Fibroblast of peridontal ligament (primary cell): ENCODE data around the gene TBC1D8.
A peak's percentile ranks its signal among the peaks of the same experiment; 100 is the strongest.

Source experiments
- DNase-seq: peaks from one replicate; pipeline ENCODE4 v3.0.0-alpha.2; 2010; ENCODE audit errors: extremely low read depth

TBC1D8 gene

DNA sequence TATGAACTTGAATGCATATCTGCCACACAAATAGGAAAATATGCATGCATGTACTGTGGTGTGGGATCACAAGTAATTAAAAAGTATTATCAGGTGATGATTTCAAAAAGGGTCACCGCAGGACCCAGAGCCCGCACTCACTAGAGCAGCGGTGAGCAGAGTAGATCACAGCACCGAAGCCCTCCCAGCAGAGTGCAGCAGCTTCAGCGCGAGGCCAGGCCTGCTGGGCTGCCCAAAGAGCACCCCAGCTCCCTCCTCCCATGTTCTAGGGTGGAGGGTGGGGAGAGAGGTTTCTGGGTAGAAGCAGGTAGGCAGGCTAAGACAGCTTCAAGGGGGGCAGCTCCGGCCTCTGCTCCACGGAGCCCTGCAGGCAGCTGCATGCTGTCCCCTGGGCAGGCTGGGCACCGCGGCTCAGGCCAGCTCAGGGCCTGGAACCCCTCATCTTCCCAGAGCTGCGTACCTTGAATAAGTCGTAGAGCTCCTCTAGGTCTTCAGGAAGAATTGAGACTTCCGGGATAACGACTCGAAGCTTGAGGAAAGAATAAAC is 124.2 kb downstream of the TBC1D8 start:
- no peak for DNase-seq

DNA sequence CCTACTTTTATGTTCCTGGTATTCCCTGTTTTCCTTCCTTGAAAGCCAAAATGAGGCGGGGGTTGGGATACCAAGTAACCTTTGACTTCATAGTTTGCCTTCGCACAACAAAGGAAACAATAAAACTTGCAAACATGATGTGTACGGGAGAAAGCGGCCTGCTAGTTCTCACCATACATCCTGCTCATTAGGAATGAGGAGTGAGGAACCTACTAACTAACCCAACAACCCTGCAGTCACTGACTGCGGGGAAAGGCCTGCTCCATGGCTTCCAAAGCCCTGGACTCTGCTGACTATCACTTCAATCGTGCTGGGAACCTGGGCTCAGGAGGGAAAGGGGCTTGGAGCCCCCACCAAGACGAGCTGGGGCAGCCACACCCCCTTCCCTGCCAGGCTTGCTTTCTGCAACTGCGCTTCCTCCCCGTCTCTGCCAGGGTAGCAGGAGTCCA is 124.9 kb downstream of the TBC1D8 start:
- DNase-seq, result no peak

DNA sequence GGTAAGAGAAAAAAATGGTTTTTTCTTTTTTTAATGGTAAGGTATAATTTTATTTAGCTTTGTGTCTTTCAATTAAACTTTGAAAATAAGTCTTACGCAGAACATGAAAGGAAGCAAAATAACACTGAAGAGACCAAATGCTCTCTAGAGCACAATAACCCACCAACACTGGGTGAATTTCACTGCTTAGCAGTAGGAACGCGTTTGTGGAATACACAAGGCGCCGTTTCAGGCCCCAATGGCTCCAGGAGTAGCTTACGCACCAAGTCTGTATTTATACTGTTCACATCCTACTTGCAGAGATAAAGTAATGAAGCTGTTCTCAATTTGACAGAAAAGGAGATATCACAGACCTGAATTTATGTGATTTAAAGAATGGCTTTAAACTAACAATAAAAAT is 125.6 kb downstream of the TBC1D8 start:
- no peak for DNase-seq

DNA sequence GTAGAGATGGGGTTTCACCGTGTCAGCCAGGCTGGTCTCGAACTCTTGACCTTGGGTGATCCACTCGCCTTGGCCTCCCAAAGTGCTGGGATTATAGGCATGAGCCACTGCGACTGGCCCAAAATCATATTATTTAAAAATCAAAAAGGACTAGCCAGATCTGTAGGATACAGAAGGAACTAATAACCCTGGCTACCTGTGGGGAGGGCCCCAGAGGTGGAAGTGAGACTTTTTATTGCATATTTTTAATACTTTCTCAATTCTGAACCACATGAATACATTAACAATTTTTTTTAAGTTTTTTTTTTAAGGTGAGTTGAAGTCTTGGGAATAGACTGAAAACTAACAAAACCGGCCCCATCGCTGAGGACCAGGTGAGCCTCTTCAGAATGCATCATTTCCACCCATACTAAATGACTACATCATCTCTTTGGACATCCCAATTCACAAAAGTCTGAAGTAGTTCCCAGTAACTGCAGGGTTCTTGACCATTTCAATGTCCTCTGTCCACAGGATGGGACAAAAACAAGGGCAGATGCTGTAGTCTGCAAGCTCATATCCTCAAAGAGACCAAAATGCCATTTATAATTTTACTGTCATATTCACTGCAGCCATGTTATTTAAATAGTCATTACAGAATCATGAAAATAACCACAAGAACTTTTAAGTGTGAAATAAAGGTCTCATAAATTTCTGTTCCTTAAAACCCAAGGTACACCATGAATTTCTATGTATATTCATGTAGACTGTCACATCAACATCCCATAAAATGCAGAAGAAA is 127.7 kb downstream of the TBC1D8 start:
- no peak for DNase-seq

DNA sequence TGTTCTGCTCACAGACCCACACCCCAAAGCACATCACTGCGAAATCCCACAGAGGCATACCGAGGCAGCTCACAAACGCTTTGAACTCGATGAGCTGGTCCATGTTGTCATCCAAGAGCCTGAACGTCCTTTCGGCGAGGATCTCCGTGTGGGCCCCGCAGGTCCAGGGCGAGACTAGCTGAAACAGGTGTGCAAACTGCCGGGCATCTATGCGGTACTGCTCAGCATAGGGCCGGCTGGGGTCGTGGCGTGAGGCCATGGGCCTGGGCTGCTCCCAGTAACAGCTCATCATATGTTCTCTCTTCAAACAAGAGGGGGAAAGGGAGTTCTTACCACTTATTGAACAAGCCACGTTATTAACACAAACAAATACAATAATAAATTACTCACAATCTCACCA is 129.0 kb downstream of the TBC1D8 start:
- no peak for DNase-seq

DNA sequence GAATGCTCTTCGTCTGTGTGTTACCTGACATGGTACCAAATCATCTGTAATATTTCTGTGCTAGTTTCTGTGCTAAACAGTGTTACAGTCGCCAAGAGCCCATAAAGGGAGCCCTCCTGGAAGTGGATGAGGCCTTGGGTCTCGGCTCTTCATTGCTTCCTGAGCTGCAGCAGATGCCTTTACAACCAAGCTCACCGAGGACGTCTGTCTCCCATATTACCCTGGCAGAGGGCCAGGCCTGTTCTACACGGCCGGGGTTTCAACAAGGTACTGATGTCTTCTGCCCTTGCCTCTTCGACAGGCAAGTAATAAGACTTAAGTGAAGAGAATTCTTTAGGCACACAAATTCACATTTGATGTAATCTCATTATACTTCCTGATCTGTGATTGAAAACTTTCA is 132.2 kb downstream of the TBC1D8 start:
- DNase-seq, result no peak

DNA sequence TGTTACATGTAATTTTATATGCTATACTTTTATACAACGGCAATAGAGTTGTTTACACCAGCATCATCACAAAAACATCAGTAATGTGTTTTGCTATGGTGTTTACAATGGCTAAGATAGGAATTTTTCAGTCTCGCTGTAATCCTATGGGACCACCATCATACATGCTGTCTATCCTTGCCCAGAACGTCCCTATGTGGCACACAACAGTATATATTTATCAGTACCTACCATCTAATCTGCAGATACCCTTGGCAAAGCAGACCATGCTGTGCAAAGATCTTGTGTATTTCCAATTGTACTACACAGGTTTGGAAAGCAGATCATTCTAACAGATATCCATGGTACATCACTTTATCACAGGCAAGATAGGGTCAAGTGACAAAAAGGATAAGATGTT is 133.8 kb downstream of the TBC1D8 start:
- no peak for DNase-seq

DNA sequence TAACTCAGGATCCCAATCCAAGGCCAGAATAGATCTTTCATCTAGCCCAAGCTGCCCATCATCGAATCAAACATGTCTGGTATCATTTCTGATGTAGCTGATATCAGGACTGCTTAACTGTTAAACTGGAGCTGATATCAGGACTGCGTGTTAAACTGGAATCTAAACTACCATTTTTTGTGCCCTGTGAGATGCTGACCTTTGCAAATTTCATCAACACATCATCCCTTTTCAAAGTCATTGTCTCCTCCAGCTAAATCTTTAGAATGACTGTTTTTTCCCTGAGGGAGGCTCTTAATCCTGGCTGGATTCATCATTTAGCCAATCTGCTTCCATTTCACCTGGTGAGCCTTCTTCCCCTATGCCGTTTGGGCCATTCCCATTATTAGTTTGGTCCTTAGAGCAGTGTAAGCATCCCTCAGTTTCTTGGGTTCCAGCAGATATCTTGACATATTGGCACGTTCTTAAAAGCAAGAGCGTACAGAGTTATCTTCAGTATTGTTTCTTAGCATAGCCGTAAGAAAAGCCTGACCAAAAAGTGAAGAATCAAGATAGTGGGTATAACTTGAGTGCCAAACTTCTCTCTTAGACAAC is 136.8 kb downstream of the TBC1D8 start:
- no peak for DNase-seq

DNA sequence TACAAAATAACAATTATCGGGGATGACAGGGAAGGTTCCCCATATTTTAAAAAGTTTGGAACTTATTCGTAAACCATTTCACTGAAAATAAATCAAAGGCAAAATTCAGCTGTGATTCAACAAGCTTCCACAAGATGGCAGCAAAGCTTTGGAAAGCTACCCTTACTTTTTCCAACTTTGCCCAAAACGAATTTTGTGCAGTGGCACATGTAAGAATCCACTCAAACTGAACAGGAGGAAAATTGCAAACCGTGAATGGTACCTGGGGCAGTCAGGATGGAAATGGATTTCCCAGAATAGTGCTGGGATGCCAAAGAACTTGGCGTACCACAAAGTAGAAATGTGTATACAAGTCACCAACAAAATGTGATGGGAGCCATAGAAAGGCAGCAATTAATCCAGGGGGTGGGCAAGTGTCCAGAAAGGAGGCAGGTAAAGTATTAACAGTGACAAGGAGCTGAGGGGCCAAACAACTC is 138.4 kb downstream of the TBC1D8 start:
- DNase-seq, result peak; percentile 78

DNA sequence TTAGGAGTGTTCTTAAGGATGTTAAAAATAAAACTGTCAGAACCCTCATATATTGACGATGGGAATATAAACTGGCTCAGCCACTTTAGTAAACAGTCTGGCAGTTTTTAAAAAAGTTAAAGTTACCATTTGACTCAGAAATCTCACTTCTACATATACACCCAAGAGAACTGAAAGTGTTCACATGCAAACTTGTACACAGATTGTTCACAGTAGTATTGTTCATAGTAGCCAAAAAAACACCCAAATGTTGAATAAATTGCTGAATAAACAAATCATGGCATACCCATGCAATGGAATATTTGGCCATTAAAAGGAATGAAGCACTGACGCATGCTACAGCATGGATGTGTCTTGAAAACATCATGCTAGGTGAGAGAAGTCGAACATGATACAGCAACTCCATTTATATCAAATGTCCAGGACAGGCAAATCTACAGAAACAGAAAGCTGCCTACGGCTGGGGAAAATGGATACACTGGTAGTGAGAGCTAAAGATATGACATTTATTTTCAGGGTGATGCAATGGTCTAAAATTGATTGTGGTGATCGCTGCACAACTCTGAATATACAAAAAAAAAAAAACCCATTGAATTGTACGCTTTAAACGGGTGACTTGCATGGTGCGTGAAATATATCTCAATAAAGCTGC is 139.0 kb downstream of the TBC1D8 start:
- peak; percentile 39 for DNase-seq

DNA sequence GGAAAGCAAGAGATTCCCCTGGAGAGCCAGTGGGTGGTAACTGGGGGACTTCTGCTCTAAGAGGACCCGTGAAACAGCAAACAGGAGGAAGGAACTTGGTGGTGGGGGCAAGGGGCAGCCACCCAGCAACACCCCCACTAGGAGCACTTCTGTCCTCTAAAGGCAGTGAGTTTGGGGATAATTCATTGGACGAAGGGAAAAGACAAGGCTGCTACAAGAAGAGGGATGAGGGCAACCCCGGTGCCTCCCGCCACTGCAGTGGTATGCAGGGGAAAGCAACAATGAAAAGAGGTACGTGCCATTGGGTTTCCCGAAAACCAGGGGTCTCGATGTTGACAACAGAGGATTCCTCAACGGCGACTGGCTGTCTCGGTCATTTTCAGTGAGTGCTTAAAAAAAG is 140.0 kb downstream of the TBC1D8 start:
- no peak for DNase-seq

DNA sequence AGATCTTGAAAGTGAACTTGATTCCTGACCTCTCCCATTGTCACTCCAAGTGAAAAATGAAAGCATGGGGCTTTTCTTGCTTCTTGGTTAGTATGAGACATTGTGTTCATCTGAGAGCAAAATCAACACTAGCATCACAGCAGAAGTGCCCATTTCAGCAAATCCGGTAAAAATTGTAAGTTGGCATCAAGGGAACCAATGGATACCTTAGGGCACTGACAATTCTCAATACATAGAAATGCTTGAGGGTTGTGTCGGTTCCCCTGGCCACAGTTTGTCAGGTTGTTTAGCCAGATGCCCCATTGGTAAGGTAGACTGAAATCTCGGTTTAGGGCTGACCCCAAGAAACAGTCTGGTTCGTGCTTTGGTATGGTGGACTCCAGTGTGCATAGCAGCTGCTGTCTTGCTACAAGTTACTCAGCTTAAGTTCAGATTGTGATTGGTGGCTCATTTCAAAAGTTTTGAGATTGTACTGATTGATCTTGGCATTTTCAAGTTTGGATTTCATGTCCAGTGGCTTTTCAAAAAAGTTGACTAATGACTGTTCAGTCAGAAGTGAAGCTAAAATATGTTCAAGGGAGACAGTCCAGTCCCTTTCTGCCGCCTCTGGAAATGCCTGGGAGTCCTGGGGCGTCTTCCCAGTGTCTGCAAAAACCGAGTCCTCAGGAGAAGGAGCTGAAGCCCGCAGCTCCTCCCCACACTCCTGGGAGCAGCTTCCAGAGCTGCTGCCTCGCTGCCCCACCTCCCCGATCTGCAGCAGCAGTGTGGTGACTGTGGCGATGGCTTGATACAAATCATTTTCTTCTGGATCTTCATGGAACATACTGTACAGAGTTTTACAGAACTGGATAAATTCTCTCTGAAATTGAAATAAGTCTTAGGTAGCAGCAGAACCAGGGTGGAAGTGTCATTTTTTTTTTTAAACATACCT is 143.5 kb downstream of the TBC1D8 start:
- DNase-seq, result peak; percentile 12

DNA sequence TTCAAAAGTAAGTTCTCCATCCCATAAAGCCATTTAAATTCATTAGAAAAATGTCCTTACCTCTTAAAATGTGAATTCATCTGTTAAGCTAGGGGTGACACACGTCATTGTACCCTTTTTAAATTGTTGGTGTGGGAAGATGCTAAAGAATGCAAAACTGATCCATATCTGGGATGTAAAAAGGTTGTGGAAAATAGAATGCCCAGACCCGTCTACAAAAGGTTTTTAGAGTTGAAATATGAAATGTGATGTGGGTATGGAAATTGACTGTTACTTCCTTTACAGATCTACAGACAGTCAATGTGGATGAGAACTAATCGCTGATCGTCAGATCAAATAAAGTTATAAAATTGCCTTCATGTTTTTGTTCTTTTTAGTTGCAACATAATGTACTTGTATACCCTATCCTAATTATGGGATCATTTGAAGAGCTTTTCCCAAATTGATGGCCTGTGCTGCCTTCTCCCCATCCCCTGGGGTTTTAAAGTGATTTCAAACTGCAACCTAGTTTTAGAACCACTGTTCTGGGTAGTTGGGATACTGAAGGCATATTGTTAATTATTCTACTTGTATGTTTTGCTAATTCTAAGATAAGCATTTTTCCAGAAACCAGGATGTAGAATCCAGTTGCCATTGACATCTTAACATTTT is 145.0 kb downstream of the TBC1D8 start:
- DNase-seq, result no peak

DNA sequence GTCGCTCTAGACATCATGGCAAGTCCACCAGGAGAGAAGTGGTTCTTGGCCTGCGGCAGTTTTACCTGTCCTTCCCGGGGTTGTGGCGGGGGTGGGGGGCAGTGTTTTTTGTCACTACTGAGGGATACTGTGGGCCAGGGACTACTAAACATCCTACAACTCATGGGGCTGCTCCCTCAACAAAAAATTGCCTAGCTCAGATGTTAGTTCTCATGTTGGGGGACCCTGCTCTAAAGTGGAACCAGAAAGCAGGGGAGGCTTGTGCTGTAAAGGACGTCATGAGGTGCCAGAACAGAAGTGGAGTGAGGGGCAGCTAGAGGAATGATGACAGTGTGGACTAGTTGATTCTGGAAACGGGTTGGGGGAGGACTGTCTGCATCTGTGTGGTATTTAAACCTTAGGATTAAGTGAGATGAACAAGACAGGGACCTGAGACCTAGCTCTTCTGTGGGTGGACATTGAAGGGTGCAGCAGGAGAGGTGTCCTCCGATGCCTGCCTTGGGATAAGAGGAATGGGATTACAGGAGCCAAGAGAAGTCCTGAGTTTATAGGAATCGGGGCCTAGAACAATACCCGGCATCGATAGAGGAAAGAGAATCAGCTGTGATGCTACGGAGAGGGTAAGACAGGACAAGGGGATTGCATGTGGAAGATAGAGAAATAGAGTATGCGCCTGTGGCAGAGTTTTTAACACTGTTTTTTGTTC is 146.4 kb downstream of the TBC1D8 start:
- DNase-seq, result no peak

DNA sequence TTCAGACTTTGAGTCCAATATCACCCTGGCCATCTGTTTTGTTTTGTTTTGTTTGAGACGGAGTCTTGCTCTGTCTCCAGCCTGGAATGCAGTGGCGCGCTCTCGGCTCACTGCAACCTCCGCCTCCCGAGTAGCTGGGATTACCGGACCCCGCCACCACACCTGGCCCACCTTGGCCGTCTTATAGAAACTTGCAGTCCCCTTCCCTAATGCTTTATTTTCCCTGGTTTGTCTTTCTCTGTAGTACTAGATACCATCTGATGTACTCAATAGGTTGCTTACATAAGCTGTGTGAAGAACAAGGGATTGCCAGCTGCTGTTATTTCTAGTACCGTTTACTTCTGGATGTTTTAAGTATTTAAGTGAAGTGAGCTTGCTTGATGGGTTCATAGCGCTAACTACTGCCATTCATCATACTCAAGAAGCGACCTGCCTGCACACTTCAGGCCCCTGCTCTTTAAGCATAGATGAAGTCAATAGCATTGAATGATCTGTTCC is 147.9 kb downstream of the TBC1D8 start:
- DNase-seq, result peak; percentile 18

DNA sequence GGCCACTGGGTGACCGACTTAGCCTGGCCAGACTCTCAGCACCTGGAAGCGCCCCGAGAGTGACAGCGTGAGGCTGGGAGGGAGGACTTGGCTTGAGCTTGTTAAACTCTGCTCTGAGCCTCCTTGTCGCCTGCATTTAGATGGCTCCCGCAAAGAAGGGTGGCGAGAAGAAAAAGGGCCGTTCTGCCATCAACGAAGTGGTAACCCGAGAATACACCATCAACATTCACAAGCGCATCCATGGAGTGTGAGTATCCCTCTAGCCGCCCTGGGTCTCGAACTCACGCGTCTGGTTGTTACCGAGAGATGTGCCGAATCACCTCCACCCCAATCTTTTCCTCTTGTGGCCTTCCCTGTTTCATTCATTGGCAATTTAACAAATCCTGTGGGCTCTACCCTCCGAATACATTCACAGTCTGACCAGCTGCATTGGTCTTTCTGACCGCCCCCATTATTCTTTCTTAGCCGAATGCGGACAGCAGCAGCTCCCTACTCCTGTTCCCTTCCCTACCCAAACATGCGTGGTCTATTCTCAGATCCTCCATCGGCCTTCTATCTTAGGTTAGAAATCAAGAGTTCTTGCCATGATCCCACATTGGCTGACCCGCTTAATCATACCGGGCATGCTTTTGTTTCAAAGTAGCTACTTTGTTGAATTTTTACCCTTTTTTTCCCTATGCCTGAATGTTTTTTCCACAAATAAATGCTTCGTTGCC is 148.5 kb downstream of the TBC1D8 start:
- peak; percentile 29 for DNase-seq

DNA sequence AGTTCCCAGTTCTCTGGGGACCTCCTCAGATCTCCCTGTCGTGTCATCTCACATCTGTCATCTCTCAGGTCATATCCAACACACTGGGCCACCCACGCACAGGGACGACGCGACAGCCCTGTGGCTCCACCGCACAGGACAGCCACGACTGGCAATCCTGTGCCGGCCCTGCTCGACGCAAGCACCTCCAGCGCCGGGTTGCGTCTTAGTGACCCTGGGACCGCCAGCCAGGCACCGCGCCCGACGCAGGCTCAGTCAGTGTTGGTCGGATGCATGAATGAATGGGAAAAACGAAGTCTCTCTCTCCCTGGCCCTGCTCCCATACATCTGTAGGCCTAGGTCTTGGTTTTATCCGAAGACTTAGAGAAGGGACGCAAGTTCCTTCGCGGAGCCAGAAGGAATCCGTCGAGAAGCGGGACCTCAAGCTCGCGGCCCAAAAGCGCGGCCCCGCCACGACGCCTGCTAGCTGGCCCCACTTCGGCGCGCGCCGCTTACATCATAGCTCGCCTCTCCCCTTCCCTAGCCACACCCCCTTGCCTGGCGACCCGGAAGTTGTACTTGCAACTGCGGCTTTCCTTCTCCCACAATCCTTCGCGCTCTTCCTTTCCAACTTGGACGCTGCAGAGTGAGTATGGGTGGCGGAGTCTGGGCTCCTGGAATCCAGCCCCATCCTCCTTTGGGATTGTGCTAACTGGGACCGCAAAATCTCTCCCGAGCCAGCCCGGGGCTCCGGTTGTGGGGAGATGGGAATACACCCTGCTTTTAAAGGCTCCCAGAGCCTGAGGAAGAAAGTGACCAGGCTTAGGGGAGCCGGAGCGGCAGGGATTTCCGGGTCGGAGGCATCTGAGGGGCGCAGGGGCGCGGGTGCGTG is 149.3 kb downstream of the TBC1D8 start, which contains the start of gene RPL31:
TSS of gene RPL31 (plus strand) at position 599 of the 871 bp plus-strand sequence. CDS start 413 bp downstream, outside the sequence.
- peak; percentile 96 for DNase-seq

DNA sequence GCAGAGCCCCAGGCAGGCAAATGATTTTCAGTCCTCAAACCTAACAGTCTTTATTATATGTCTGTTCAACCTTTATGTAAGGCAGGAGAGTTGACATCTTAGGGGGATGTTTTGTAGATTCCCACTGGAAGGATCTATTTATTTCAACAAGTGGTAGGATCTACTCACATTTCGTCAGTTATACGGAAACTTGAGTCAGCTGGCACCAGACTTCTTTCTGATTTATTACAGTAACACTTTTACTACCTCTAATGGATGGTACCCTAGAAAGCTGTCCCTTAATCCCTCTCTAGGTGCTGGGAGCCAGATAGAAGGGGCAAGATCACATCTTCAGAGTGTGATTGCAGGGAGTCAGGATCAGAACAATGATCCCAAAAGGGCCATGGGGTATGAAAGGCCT is 151.2 kb downstream of the TBC1D8 start:
- DNase-seq, result no peak
